Left renal cortex interstitium (tissue), 4 donors: Measurements from ENCODE around the gene UBE2E2. TPM values are rescaled to one million over a fixed set of nuclear protein-coding genes. Genes with fewer than 3 reads are reported as not detected.

Experiments
- DNase-seq, 4 donors: peaks; one replicate each; pipeline ENCODE4 v3.0.0-alpha.2; 2013; ENCODE audit warnings: low read depth in 4 of 4, low spot score in 2 of 4, missing footprints in 1 of 4
- polyA plus RNA-seq, 4 donors: library from polyadenylated mRNA; unstranded; fragments of 120-200 nt; gene quantifications; one replicate each; pipeline ENCODE4 v1.2.1, GENCODE V29; 2013; ENCODE audit not compliant: insufficient read length in 4 of 4

Gene UBE2E2
- polyA plus RNA-seq, 4 donors, result 49.7 to 57.3 (median 55.0) TPM

DNA sequence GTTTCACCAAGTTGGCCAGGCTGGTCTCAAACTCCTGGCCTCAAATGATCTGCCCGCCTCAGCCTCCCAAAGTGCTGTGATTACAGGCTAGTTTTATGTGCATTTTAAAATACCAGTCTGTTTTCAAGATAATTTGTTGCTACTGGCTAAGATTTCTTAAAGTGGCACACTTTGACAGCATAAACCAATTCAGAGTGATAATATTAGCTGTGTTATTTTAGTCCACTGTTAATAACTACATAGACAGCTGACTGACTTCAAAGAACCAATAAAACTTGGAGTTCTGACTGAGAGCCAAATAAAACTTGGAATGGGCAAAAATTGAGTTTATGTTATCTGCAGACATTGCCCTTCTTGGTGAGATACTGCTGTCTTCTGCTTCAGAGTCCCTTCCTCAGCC, 291.8 kb downstream of the UBE2E2 start:
- DNase-seq, result no peak

DNA sequence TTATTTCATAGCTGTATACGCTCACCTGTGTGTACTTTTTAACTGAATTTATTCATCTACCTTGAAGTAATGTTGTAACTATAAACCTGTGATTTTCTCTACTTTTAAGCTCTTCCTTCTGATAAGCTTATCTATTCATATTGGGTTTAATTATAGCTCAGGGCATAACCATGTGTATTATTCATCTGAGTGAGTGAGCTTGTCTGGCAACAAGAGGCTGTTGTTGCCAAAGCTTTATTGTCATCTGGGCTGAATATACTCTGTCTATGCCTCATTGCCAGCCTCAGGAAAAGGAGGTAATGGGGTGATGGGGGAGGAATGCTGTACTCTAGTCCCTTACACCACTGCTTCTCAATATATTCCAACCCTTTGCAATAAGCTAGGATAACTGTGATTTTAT, 292.4 kb downstream of the UBE2E2 start:
- DNase-seq, result no peak

DNA sequence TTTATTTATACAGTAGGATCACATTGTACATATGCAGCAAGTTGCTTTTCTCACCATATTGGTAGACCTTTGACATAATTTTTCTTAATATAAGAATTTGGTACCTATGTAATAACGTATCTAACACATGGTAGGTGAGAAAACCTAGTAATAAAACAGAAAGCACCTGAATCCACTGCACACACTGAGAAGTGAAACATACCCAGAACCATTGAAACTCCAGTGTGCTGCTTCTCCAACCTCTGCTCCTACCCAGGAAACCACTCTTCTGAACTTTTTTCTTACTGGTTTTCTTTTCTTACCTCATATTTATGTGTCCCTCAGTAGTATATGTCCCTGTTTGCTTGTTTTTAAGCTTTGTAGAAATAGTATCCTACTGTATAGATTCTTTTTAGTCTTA, 293.0 kb downstream of the UBE2E2 start:
- DNase-seq, result no peak

DNA sequence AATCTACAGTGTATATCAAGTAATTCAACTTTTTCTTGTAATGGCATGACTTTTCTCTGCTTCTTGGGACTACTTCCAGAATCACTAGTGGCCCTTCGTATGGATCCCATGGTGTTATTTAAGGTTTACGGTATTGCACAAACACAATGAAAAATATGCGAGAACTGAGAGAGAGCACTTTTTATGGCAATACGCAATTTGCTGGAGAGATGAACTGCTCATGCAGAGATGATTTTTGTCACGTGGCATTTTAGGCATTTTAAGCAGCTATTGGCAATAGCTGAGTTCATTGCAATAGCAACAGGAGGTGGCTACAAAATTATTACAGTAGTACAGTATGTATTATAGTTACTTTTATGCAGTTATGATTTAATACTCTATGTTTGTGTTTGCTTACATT, 294.0 kb downstream of the UBE2E2 start:
- no peak for DNase-seq

DNA sequence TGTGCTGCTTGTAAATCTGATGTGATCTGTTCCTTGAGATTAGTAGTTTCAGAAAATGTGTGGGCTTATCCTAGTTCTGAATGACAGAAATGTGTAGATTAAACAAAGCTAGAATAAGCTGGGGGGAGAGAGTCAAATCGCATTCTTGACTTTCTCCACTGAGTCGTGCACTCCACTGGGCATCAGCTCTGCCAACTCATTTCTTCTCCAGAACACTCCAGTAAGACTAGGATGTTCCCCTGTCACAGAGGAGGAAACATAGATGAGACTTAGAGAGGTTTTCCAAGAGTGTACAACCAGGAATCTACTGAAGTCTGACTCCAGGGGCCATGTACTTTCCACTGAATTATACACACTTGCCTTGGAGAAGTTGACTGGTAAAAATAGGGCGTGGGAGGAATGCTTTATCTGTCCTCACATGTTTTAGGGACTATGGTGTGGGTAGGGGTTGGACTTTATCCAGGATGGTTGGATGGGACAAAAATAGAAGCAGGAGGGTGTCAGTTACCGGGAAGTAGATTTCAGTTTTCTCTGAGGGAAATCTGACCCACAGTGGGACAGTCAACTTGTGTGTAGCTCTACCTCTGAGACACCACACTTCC, 298.2 kb downstream of the UBE2E2 start:
- no peak for DNase-seq

DNA sequence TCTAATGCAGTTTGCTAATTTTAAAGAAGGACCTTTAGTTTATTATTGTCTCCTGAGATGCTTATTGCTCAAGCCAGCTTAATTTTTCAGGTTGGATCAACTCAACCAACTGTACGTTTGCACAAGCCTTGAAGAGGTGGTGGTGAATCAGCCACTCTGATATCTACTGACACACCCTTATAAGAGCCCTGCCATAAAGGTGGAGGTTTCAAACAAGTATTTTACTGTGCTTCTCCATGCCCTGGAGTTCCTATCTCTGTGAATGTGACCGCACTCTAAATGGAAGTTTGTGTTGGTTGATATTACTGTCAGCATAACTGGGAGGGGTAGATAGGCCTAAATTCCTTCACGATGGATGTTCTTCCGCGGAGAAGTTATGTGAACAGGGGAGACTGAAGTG, 305.3 kb downstream of the UBE2E2 start:
- DNase-seq, result no peak

DNA sequence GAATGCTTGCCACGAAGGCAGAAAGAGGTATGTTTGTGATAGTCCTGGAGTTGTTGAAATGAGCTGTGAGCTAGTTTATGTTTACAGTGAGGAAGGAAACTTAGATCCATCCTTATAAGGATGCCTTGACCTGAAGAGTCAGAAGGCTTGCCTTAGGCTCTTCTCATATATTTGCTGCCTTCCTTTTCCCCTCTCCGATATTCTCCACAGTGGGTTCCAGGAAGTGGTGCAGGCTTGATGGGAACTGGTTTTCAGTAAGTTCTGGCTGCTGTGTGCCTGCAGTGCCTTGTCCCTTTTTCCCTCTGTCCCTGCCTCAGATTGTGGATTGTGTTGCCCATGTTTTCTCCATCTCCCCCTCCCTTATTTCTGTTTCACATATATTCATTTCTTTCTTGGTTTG, 315.3 kb downstream of the UBE2E2 start:
- DNase-seq, result no peak

DNA sequence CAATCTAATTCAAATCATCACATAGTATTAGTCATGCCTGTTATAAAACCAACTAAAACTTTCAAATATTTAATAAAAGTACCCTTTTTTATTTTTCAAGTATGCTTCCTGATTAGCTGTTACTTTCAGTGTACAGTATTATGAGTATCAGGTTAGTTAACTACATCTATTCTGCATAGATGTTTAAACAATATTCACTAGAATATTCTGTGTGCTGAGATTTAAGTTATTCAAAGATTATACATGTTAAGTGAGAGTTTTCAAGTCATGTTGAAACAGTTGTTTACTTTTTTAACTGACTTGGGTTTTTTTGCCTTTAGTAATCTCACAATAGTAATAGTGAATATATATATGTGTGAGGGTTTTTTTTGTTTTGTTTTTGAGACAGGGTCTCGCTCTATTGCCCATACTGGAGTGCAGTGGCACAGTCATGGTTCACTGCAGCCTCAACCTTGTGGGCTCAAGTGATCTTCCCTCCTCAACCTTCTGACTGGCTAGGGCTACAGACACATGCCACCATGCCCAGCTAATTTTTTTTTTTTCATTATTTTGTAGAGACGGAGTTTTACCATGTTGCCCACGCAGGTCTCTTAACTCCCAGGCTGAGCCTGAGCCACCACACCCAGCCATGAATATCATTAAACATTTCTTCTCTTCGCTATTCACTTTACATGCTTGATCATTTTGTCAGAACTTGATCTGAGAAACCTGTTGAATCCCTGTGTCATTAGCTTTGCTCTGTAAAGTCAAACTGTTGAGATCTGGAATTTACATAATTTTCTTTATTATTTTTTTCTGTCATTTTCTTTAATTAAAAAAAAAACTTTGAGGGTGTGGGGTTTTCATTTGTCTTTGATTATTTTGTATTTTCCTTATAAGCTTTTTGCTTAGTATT, 316.4 kb downstream of the UBE2E2 start:
- DNase-seq, result no peak

DNA sequence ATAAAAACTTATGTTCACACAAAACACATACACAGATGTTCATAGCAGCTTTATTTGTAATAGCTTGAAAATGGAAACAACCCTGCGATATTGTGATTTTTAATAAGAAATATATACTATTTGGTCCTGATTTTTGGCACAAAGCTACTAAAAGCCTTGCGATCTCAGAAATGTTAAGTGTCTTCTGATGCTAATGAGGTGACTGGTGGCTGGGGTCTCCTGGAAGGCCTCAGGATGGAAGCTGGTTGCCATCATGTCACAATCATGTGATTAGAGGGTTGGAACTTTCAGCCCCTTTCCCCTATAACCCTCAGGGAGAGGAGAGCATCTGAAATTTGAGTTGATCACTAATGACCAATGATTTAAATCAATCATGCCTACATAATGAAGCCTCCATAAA, 324.2 kb downstream of the UBE2E2 start:
- no peak for DNase-seq

DNA sequence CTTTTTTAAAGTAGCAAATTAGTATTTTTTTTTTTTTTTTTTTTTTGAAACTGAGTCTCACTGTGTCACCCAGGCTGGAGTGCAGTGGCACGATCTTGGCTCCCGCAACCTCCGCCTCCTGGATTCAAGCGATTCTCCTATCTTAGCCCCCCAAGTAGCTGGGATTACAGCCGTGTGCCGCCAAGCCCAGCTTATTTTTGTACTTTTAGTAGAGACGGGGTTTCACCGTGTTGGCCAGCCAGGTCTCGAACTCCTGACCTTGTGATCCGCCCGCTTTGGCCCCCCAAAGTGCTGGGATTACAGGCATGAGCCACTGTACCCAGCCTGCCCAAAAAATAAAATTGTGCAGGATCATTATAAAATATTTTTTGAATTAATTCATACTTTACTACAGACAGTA, 330.5 kb downstream of the UBE2E2 start:
- DNase-seq, result no peak

DNA sequence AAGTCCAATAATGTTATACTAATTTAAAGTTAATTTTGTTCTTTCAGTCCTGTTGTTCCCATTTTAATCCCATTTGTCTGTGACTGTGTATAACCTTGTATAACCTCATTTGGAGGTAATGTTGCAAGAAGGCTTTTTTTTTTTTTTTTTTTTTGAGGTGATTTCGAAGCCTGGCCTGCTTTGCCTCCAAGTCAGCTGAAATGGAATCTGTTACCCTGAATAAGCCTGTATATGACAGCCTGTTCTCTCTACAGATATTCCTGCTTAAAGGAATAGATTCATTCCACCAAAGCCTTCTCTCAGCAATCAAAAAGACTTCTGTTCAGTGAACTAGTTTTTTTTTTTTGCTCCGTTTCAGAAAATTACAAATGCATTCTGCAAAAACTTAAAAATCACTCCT, 330.9 kb downstream of the UBE2E2 start:
- no peak for DNase-seq

DNA sequence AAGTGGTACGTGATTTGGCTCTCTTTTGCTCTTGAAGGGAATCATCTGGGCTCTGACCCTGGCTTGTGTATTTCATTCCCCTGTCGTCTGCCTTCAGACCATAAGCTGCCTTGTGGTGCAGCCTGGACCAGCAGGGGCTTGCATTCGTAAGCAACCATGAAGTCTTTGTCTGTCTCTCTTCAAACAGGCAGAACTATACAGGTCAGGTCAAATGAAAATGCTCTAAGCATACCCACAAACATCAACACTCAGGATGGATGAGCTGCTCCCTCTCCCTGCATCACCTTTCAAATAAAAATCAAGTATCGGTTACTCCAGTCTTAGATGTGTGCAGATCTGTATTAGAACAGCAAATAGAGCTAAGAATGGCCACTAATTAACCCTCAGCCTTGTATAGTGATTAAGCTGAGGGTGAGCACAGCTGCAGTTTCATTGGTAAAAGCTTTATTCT, 334.0 kb downstream of the UBE2E2 start:
- no peak for DNase-seq

DNA sequence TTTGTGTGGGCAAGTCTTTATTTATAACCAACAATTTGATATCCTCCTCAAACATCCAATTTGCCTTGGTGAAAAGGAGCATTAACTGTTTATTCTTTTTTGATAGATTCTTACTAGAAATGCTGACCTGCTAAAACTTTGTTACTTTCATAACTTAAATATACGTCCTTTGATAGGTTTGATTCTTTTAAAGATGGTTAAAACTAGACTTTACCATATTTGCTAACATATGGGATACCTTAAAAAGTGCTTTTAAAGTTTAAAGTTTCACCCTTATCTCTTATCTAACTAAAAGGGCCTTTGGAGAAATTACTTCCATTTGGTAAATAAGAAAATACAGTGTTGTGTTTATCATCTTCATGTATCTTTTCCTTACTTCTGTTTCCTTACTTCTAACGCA, 336.1 kb downstream of the UBE2E2 start:
- DNase-seq, result no peak

DNA sequence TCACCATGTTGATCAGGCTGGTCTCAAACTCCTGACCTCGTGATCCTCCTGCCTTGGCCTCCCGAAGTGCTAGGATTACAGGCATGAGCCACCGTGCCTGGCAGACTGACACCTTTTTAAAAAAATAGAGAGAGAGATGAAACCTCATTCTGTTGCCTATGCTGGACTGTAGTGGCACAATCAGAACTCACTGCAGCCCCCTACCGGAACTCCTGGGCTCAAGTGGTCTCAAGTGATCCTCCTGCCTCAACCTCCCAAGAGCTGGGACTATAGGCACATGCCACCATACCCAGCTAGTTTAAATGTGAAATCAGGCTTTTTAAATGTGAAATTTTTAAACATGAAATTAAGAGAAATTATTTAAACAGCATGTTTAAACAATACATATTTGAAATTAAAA, 337.5 kb downstream of the UBE2E2 start:
- no peak for DNase-seq

DNA sequence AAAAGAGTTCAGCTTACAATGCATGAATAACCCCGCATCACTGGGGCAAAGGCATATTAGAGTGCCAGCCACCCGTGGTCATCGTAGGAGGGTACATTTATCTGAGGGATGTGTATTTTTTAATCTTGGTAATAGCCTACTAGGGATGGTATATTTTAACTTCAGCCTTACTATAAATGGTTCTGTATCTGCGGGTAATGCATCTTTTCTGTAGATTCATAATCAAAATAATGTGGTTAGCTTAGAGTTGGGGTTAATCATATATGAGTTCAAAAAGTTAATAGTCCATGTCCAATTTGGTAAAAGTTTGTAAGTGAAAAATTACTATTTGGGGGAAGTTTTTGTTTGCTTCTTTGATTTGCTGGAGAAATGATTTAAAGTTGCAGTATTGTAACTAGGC, 339.0 kb downstream of the UBE2E2 start:
- DNase-seq, result no peak

DNA sequence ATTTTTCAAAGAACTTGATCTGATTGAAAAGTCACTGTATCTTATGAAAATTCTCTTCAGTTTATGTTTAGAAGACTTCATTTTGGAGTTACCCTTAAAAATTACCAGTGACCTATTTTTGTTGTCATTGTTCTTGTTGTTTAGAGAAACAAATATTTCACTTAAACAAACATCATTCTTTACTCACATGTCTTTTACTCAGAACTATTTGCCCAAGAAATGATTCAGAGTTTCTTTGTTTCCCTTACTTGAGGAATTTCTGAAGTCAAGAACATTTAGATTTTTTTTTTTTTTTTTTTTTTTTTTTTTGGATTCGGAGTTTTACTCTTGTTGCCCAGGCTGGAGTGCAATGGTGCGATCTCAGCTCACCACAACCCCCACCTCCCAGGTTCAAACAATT, 343.1 kb downstream of the UBE2E2 start:
- no peak for DNase-seq

DNA sequence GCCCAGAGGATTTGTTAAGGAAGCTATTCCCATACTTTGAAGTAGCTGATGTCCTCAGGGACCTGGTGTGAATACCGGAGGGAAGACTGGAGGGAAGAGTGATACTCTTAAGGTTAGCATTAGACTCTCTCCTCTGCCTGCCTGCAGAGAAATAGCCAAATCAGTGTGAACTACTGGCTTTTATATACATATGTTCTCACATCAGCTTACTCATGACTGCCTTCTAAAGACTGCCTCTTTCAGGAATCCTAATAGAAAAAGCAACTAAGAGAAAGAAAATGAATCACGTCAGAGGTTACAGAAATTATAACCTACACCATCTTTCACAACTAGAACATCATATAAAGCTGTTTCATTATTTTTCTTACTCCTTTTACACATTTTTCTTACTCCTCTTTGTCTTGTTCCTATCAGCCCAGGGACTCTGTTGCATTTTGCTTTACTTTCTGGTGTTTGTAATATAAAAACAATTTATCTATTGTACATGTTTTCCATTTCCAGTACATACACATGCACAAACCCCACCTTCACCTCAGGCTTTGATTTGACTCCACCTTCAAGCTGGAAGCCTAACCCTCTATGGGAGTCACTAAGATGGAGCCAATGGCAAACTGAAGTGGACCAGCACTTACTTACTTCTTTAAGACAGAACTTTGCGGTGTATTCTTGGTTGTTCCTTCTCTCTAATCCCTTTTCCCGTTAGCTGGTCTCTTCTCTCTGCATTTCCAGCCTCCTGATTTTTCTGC, 345.0 kb downstream of the UBE2E2 start:
- DNase-seq, result no peak

DNA sequence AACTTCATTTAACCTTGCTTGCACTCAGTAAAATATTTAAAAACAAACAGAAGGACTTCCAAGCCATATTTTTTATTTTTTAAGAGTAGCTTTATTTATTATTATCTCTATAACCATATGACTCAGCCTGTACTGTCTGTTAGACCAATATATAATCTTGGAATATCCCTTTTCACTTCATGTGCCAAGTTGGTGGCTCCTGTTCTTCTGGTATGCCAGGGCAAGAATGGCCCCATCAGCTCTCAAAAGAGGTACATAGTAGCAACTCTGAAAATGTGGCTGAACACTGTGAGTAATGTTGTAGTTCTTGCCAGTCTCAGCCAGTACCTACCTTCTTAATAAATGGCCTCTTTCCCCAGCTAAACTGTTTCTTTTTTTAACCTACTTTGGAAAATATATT, 345.6 kb downstream of the UBE2E2 start:
- no peak for DNase-seq

DNA sequence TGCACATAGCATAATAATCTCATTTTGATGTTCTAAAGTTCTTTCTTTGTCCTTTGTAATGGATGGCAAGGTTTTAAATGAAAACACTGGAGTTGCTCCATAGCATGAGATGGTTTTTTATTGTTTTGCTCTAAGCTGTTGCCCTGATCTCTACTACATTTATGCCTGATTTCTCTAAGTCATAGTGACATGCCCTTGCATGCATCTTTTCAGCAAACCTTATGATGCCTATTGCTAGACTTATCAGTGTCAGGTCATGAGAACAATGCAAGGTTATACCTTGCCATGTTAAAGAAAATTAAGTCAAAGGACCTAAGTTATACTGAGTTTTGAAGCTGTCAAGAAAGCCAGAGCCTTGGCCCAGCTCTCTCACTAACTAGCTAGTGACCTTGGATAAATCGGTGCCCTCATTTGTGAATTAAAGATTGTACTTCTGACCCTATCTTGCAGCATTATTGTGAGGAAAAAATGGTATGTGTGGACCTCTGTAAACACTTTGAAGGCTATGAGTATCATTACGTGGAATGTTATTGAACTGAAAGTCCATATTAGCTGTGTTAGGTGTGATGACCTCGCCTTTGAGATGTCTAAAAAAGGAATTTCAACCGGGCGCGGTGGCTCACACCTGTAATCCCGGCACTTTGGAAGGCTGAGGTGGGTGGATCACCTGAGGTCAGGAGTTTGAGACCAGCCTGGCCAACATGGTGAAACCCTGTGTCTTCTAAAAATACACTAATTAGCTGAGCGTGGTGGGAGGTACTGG, 346.2 kb downstream of the UBE2E2 start:
- DNase-seq, result no peak

DNA sequence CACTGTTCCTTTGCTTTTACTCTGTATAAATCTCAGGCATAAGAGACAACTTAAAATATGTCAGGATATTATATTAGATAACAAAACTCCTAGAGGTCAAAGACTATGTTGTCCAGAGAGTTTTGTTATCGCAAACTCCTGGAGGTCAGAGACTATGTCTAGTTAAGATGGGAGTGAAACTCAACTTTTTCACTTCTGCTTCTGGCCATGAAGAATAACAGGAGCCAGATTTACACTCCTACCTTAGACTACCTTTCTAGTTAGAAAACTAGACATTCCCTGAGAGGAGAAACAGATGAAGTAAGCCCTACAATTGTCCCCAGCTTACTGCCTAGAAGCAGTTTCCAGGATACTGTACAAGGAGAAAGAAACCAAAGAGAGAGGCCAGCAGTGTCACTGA, 347.3 kb downstream of the UBE2E2 start:
- no peak for DNase-seq

DNA sequence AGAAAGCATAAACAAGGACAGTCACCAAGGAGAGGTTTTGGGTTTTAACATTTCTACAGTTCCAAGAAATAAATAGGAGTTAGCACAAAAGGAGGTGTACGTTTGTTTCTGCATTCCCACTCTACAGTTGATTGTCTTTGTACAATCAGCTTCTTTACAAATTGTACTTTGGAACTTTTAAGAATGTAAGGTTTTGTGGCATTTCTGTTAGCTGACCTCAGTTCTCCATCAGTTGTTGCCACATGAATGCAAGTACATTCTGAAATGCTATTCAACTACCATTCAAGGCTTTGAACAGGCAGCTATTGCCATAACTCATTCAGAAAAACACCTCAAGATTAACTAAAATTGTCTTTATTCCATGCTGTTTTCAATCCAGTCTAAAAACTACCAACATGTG, 349.4 kb downstream of the UBE2E2 start:
- no peak for DNase-seq
